ENCODE results near the gene ILDR2.

The ILDR2 gene

GRCh38 chr1:166911624-166912023 lies 63.7 kb downstream of the ILDR2 start:
- no peak overlapping the region for H3K9ac ChIP-seq (ENCODE audit: low read depth, low read length, poor library complexity, severe bottlenecking)
- no peak for TF ChIP-seq CTCF (conservative IDR thresholded peaks at IDR 0.05; ENCODE audit: low read length)
- no peak for TF ChIP-seq EZH2phosphoT487 (IDR thresholded peaks at IDR 0.05; ENCODE audit: borderline replicate concordance)
- H3K4me2 ChIP-seq (ENCODE audit: low read depth, low read length, poor library complexity, severe bottlenecking), result no peak overlapping the region
- H3K4me1 ChIP-seq (ENCODE audit: insufficient read depth, low read length, poor library complexity, severe bottlenecking), result peaks cover 9% of the 10 kb centered on the region
- no peak overlapping the region for H2AFZ ChIP-seq (ENCODE audit: low read length)
- no peaks in the 10 kb centered on the region for H3K9me2 ChIP-seq (replicated peaks; ENCODE audit: low read depth, low read length)
- no peaks in the 10 kb centered on the region for H3F3A ChIP-seq (ENCODE audit: low read depth)
- peaks cover 3% of the 10 kb centered on the region; the same call in 1 of the 2 replicates for H3K9me3 ChIP-seq (ENCODE audit: insufficient read depth, low read depth, low read length)
- no peaks in the 10 kb centered on the region for H3K36me3 ChIP-seq (ENCODE audit: insufficient read depth, low read length)
- H4K20me1 ChIP-seq (ENCODE audit: insufficient read depth, low read length, poor library complexity, severe bottlenecking), result no peaks in the 10 kb centered on the region
- peaks cover 5% of the 10 kb centered on the region for H3K27me3 ChIP-seq (ENCODE audit: insufficient read depth, low read length, poor library complexity, severe bottlenecking)
- no peaks in the 10 kb centered on the region for H3K79me2 ChIP-seq (ENCODE audit: insufficient read depth, low read length)
- H3K4me3 ChIP-seq (ENCODE audit: low read length, poor library complexity, severe bottlenecking), result no peak overlapping the region

GRCh38 chr1:166910396-166910994 lies 64.8 kb downstream of the ILDR2 start:
- no peaks in the 10 kb centered on the region for H3K36me3 ChIP-seq (ENCODE audit: insufficient read depth, low read length)
- H3K9me2 ChIP-seq (replicated peaks; ENCODE audit: low read depth, low read length), result no peaks in the 10 kb centered on the region
- H3K4me3 ChIP-seq (ENCODE audit: low read length, poor library complexity, severe bottlenecking), result no peak overlapping the region
- peaks cover 5% of the 10 kb centered on the region for H3K27me3 ChIP-seq (ENCODE audit: insufficient read depth, low read length, poor library complexity, severe bottlenecking)
- TF ChIP-seq EZH2phosphoT487 (IDR thresholded peaks at IDR 0.05; ENCODE audit: borderline replicate concordance), result no peak
- TF ChIP-seq CTCF (conservative IDR thresholded peaks at IDR 0.05; ENCODE audit: low read length), result peak; percentile 86
- no peak overlapping the region for H3K9ac ChIP-seq (ENCODE audit: low read depth, low read length, poor library complexity, severe bottlenecking)
- H2AFZ ChIP-seq (ENCODE audit: low read length), result no peak overlapping the region
- H3K9me3 ChIP-seq (ENCODE audit: insufficient read depth, low read depth, low read length), result peaks cover 3% of the 10 kb centered on the region; the same call in 1 of the 2 replicates
- no peaks in the 10 kb centered on the region for H4K20me1 ChIP-seq (ENCODE audit: insufficient read depth, low read length, poor library complexity, severe bottlenecking)
- no peaks in the 10 kb centered on the region for H3F3A ChIP-seq (ENCODE audit: low read depth)
- peak overlapping the region; percentile 2 for H3K4me2 ChIP-seq (ENCODE audit: low read depth, low read length, poor library complexity, severe bottlenecking)
- H3K79me2 ChIP-seq (ENCODE audit: insufficient read depth, low read length), result no peaks in the 10 kb centered on the region
- peaks cover 9% of the 10 kb centered on the region for H3K4me1 ChIP-seq (ENCODE audit: insufficient read depth, low read length, poor library complexity, severe bottlenecking)

- no peaks in the 10 kb centered on the region for H3K79me2 ChIP-seq (ENCODE audit: insufficient read depth, low read length)
- no peaks in the 10 kb centered on the region for H3K36me3 ChIP-seq (ENCODE audit: insufficient read depth, low read length)
- H3K4me3 ChIP-seq (ENCODE audit: low read length, poor library complexity, severe bottlenecking), result no peak overlapping the region
- no peaks in the 10 kb centered on the region for H3K9me2 ChIP-seq (replicated peaks; ENCODE audit: low read depth, low read length)
- H4K20me1 ChIP-seq (ENCODE audit: insufficient read depth, low read length, poor library complexity, severe bottlenecking), result no peaks in the 10 kb centered on the region
- no peaks in the 10 kb centered on the region for H3F3A ChIP-seq (ENCODE audit: low read depth)
- no peak for TF ChIP-seq EZH2phosphoT487 (IDR thresholded peaks at IDR 0.05; ENCODE audit: borderline replicate concordance)
- TF ChIP-seq CTCF (conservative IDR thresholded peaks at IDR 0.05; ENCODE audit: low read length), result no peak
- H3K9me3 ChIP-seq (ENCODE audit: insufficient read depth, low read depth, low read length), result peaks cover 3% of the 10 kb centered on the region; the same call in 1 of the 2 replicates
- H3K9ac ChIP-seq (ENCODE audit: low read depth, low read length, poor library complexity, severe bottlenecking), result no peak overlapping the region
- peaks cover 5% of the 10 kb centered on the region for H3K27me3 ChIP-seq (ENCODE audit: insufficient read depth, low read length, poor library complexity, severe bottlenecking)
- no peak overlapping the region for H2AFZ ChIP-seq (ENCODE audit: low read length)
- no peak overlapping the region for H3K4me2 ChIP-seq (ENCODE audit: low read depth, low read length, poor library complexity, severe bottlenecking)
- peaks cover 9% of the 10 kb centered on the region for H3K4me1 ChIP-seq (ENCODE audit: insufficient read depth, low read length, poor library complexity, severe bottlenecking)
These were observed 66.4 kb downstream of the ILDR2 start for GRCh38 chr1:166908942-166909341.
